ENCODE results near the gene ELP4. TPM values are rescaled to one million over a fixed set of nuclear protein-coding genes. Genes with fewer than 3 reads are reported as not detected.

The ELP4 gene
- total RNA-seq, 1 experiment from 2014 or later = 17.2 TPM

DNA sequence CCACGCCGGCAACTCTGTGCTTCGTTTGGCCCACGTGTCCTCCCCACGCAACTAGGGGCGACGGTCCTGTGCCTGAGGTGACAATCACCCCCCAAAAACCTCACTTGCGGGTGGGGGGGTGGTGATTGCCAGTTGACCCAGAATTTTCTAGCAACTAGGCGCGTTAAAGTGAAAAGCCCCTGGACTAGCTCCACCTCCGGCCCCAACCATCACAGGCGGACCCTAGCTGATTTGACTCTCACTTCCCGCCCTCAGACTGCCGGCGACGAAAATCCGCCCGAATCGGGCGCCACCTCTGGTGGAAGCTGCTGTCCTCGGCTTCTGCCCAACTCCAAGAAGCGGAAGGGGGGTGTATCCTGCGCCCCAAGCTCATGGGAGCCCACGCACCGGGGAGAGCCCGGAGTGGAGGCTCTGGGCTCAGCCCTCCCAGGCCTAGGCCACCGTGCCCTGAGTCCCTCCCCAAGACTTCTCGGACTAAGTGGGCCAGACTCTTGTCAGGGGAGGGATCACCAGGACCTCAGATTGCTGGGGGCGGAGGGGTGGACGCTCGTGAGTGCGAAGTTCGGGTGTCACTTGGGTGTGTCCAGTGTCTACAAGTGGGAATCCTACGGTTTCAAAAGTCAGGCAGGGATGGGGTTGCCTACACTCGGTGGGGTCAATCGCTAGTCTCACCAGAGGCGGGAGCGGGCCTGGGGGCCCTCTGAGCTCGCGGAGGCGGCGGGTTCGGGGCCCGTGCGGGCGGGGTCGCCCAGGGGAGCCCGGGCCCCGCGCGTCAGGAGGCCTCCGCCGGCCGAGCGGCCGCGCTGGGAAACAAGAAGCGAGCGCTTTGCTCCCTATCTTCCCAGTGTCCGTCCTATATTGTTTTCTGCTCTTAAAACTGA is 289.2 kb downstream of the ELP4 start:
- Histone ChIP-seq H3K4me3 (ENCODE audit: low read depth in 2 of 2, low read length in 2 of 2) (no peak overlapping the region; a peak in 1 of 4 replicates), H3K9me3 (ENCODE audit: control insufficient read depth, insufficient read depth, low read depth, low read length) (no peaks in the 10 kb centered on the region), H3K36me3 (ENCODE audit: control insufficient read depth, insufficient read depth, low read length) (no peaks in the 10 kb centered on the region), H3K27ac (ENCODE audit: low read length) (no peak overlapping the region), H3K4me1 (ENCODE audit: control insufficient read depth, insufficient read depth, low read length) (no peaks in the 10 kb centered on the region), H3K27me3 (ENCODE audit: control insufficient read depth, insufficient read depth, low read length) (peaks cover 14% of the 10 kb centered on the region)
- ATAC-seq (peak; percentile 38; the same call in 1 of the 2 replicates), DNase-seq (ENCODE audit: low read depth, low spot score) (no peak)
- in situ Hi-C loops (cut with HindIII; ENCODE audit: low pct_unique_long_range_greater_than_20kb, low sequenced_read_pairs) (no loop called here), intact Hi-C loops (cut with micrococcal nuclease; ENCODE audit: unreplicated experiment) (no loop called here)
- TF ChIP-seq, protein P1, sequence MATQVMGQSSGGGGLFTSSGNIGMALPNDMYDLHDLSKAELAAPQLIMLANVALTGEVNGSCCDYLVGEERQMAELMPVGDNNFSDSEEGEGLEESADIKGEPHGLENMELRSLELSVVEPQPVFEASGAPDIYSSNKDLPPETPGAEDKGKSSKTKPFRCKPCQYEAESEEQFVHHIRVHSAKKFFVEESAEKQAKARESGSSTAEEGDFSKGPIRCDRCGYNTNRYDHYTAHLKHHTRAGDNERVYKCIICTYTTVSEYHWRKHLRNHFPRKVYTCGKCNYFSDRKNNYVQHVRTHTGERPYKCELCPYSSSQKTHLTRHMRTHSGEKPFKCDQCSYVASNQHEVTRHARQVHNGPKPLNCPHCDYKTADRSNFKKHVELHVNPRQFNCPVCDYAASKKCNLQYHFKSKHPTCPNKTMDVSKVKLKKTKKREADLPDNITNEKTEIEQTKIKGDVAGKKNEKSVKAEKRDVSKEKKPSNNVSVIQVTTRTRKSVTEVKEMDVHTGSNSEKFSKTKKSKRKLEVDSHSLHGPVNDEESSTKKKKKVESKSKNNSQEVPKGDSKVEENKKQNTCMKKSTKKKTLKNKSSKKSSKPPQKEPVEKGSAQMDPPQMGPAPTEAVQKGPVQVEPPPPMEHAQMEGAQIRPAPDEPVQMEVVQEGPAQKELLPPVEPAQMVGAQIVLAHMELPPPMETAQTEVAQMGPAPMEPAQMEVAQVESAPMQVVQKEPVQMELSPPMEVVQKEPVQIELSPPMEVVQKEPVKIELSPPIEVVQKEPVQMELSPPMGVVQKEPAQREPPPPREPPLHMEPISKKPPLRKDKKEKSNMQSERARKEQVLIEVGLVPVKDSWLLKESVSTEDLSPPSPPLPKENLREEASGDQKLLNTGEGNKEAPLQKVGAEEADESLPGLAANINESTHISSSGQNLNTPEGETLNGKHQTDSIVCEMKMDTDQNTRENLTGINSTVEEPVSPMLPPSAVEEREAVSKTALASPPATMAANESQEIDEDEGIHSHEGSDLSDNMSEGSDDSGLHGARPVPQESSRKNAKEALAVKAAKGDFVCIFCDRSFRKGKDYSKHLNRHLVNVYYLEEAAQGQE (IDR thresholded peaks at IDR 0.05; ENCODE audit: insufficient read depth in 1 of 2, low read depth in 2 of 2, low read length in 1 of 2) = no peak
- no peak for TF ChIP-seq TCF7L2 (IDR thresholded peaks at IDR 0.05; ENCODE audit: low read depth, low read length)
- no peak for TF ChIP-seq POLR2AphosphoS5 (IDR thresholded peaks at IDR 0.05; ENCODE audit: low read depth, low read length)
- TF ChIP-seq, protein P2, sequence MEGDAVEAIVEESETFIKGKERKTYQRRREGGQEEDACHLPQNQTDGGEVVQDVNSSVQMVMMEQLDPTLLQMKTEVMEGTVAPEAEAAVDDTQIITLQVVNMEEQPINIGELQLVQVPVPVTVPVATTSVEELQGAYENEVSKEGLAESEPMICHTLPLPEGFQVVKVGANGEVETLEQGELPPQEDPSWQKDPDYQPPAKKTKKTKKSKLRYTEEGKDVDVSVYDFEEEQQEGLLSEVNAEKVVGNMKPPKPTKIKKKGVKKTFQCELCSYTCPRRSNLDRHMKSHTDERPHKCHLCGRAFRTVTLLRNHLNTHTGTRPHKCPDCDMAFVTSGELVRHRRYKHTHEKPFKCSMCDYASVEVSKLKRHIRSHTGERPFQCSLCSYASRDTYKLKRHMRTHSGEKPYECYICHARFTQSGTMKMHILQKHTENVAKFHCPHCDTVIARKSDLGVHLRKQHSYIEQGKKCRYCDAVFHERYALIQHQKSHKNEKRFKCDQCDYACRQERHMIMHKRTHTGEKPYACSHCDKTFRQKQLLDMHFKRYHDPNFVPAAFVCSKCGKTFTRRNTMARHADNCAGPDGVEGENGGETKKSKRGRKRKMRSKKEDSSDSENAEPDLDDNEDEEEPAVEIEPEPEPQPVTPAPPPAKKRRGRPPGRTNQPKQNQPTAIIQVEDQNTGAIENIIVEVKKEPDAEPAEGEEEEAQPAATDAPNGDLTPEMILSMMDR (IDR thresholded peaks at IDR 0.05) = no peak
- TF ChIP-seq SIN3A (IDR thresholded peaks at IDR 0.05; ENCODE audit: borderline replicate concordance, insufficient read depth, low read depth, low read length) = no peak
- CTCF ChIA-PET = no interaction called here
- no TSS peak for BruUV-seq (replicated peaks)
- POLR2A ChIA-PET = no interaction called here

GRCh38 chr11:31799435-31800397 is 290.1 kb downstream of the ELP4 start:
- no peaks in the 10 kb centered on the region for H3K4me1 ChIP-seq (ENCODE audit: control insufficient read depth, insufficient read depth, low read length)
- no peak for ATAC-seq
- no peak for DNase-seq (ENCODE audit: low read depth, low spot score)
- ChIA-PET CTCF (no interaction called here), POLR2A (no interaction called here)
- in situ Hi-C loops (cut with HindIII; ENCODE audit: low pct_unique_long_range_greater_than_20kb, low sequenced_read_pairs) (no loop called here), intact Hi-C loops (cut with micrococcal nuclease; ENCODE audit: unreplicated experiment) (no loop called here)
- no peaks in the 10 kb centered on the region for H3K36me3 ChIP-seq (ENCODE audit: control insufficient read depth, insufficient read depth, low read length)
- H3K4me3 ChIP-seq (ENCODE audit: low read depth in 2 of 2, low read length in 2 of 2) = peak overlapping the region in 1 of 2 experiments; percentile 18; a peak in 1 of 4 replicates
- TF ChIP-seq, protein P2 (IDR thresholded peaks at IDR 0.05) = no peak
- TF ChIP-seq TCF7L2 (IDR thresholded peaks at IDR 0.05; ENCODE audit: low read depth, low read length) (no peak), POLR2AphosphoS5 (IDR thresholded peaks at IDR 0.05; ENCODE audit: low read depth, low read length) (no peak), SIN3A (IDR thresholded peaks at IDR 0.05; ENCODE audit: borderline replicate concordance, insufficient read depth, low read depth, low read length) (no peak)
- TF ChIP-seq, protein P1 (IDR thresholded peaks at IDR 0.05; ENCODE audit: insufficient read depth in 1 of 2, low read depth in 2 of 2, low read length in 1 of 2) = no peak
- no peak overlapping the region for H3K27ac ChIP-seq (ENCODE audit: low read length)
- BruUV-seq (replicated peaks) = no TSS peak
- peaks cover 14% of the 10 kb centered on the region for H3K27me3 ChIP-seq (ENCODE audit: control insufficient read depth, insufficient read depth, low read length)
- no peaks in the 10 kb centered on the region for H3K9me3 ChIP-seq (ENCODE audit: control insufficient read depth, insufficient read depth, low read depth, low read length)
